Upper lobe of left lung (tissue), 4 donors: ENCODE results near the gene RABEP1.
"Not testable (repeated sequence)": the region's sequence is repeated elsewhere in the genome, so short reads cannot be mapped to it uniquely, and the experiment has no call there.

Experiments
- EP300 ChIP-seq, 4 donors: sonication (generic); formaldehyde crosslinking; IDR thresholded peaks; one replicate each; pipeline ENCODE4 v1.5.1; 2017; ENCODE audit warnings: antibody characterized with exemption in 4 of 4, control low read depth in 2 of 4
- POLR2A ChIP-seq, 4 donors: fragments of 450-650 bp; IDR thresholded peaks; one replicate each; pipeline ENCODE4 v1.5.1; 2016 to 2017; ENCODE audit warnings: antibody characterized with exemption in 4 of 4, mild to moderate bottlenecking in 2 of 4

GRCh38 chr17:5431234-5431633 is 149.2 kb downstream of the RABEP1 start:
- not testable (repeated sequence) for TF ChIP-seq EP300, POLR2A (IDR thresholded peaks at IDR 0.05)
